ENCODE data around the gene UBXN2A.
"Not testable (repeated sequence)": the region's sequence is repeated elsewhere in the genome, so short reads cannot be mapped to it uniquely, and the experiment has no call there.

Gene UBXN2A

DNA sequence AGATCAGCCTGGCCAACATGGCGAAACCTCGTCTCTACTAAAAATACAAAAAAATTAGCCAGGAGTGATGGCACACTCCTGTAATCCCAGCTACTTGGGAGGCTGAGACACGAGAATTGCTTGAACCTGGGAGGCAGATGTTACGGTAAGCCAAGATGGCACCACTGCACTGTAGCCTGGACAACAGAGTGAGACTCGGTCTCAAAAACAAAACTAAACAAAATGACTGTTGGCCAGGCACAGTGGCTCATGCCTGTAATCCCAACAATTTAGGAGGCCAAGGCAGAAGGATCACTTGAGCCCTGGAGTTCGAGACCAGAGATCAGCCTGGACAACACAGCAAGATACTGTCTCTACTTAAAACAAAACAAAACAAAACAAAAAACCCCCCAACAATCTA is 102.9 kb downstream of the UBXN2A start:
- not testable (repeated sequence) for DNase-seq

GRCh38 chr2:24045511-24046508 is 105.5 kb downstream of the UBXN2A start:
- DNase-seq = no peak

DNA sequence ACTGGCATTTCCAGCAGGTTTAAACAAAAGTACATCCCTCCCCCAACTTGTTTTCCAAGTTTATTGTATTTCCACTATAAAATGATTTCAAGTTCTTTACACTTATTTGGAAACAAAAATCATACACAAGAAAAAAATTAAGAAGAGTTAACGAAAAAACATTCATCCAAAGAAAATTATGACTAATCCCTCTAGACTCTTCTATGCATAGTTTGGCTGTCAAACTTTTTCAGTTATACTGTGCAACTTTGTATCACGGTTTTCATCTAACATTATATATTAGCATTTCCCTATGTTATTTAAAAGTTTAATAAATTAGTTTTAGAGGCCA is 106.3 kb downstream of the UBXN2A start:
- no peak for DNase-seq

GRCh38 chr2:24046930-24047702 is 106.9 kb downstream of the UBXN2A start, which contains the start of gene WDCP:
TSS of gene WDCP (minus strand) at chr2:24047391. CDS start at chr2:24039494, 7,897 bp downstream.
- DNase-seq = peak; percentile 55 to 99 (median 95)

DNA sequence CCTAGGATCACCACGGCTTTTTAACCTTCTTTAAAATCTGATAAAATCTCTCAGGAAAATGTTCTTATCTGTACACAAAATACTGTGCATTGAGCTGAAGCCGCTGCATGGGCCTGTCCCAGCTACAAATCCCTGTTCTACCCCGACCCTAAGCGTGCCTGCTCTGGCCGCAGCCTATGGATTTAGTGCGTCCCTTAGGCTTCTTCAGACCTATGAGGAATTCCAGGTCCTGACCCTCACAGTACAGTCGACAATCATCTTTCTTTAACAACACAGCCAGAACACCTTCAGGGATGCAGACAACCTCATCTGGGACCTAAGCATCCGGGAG is 107.4 kb downstream of the UBXN2A start:
- no peak for DNase-seq

- DNase-seq = no peak
These were observed 108.7 kb downstream of the UBXN2A start for GRCh38 chr2:24048769-24049484.

- peak in 32 of 58 donors; percentile 2 to 69 (median 32) for DNase-seq
These were observed 109.3 kb downstream of the UBXN2A start, which contains the start of gene FKBP1B for GRCh38 chr2:24049485-24050021. TSS of gene FKBP1B (plus strand) at chr2:24049741. CDS start at chr2:24049850, 109 bp downstream.

GRCh38 chr2:24050041-24050979 is 110.0 kb downstream of the UBXN2A start:
- DNase-seq = peak in 32 of 58 donors; percentile 4 to 69 (median 19)

DNA sequence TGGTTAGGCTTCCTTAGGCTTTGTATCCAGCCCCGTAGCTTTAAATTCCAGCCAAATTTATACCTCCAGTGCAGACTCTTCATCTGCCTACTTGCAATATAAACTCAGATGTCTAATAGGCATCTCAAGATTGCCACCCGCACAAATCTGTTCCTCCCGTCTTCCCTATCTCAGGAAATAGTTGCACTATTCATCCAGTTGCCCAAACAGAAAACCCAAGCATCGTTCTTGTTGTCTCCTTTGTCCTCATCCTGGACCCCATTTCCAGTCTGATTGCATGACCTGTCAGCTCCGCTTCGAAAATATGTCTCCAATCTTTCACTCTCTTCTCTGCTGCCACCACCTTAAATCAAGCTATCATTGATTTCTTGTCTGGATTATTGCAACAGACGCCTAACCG is 111.6 kb downstream of the UBXN2A start:
- DNase-seq = peak in 2 of 58 donors; percentile 2 to 15

DNA sequence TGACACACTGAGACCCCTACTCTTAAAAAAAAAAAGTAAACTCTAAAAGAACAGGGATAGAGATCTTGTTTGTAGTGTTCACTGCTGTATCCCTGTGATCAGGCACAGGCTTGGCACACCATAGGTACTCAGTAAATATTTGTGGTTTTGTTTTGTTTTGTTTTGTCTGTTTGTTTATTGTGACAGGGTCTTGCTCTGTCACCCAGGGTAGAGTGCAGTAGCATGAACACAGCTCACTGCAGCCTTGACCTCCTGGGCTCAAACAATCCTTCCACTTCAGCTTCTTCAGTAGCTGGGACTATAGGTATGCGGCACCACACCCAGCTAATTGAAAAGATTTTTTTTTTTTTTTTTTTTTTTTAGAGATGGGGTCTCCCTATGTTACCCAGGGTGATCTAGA is 112.7 kb downstream of the UBXN2A start:
- DNase-seq = no peak
